GM12891 (cell line): Measurements from ENCODE around the gene STX19.
A peak's percentile ranks its signal among the peaks of the same experiment; 100 is the strongest.
"Not testable (repeated sequence)": the region's sequence is repeated elsewhere in the genome, so short reads cannot be mapped to it uniquely, and the experiment has no call there.

Source experiments
- DNase-seq: peaks from one replicate; pipeline ENCODE4 v3.0.0; 2011; ENCODE audit warnings: low spot score; ENCODE audit not compliant: insufficient read length
- FAIRE-seq: peaks from 2 replicates; lab custom pipeline; 2011; peaks lifted over from hg19 to GRCh38; lab: Jason Lieb, UNC
- PAX5 ChIP-seq: IDR thresholded peaks from 2 replicates; pipeline ENCODE4 v1.6.1; 2011; ENCODE audit warnings: low read length, moderate library complexity, mild to moderate bottlenecking; ENCODE audit not compliant: insufficient read depth, severe bottlenecking
- POLR2A ChIP-seq: IDR thresholded peaks from 2 replicates; pipeline ENCODE4 v1.6.1; 2011; ENCODE audit warnings: low read depth, low read length, control low read depth
- POLR2AphosphoS5 ChIP-seq: IDR thresholded peaks from 2 replicates; pipeline ENCODE4 v1.6.1; 2011; ENCODE audit warnings: low read depth, low read length, control low read depth
- POU2F2 ChIP-seq: IDR thresholded peaks from 2 replicates; pipeline ENCODE4 v1.6.1; 2011; ENCODE audit warnings: low read depth, mild to moderate bottlenecking, control low read depth, low read length, moderate library complexity
- SPI1 ChIP-seq: IDR thresholded peaks from 2 replicates; pipeline ENCODE4 v1.6.1; 2011; ENCODE audit warnings: low read depth, low read length, control low read depth
- TAF1 ChIP-seq: IDR thresholded peaks from 2 replicates; pipeline ENCODE4 v1.6.1; 2011; ENCODE audit warnings: low read depth, low read length, control low read depth

Gene STX19

DNA sequence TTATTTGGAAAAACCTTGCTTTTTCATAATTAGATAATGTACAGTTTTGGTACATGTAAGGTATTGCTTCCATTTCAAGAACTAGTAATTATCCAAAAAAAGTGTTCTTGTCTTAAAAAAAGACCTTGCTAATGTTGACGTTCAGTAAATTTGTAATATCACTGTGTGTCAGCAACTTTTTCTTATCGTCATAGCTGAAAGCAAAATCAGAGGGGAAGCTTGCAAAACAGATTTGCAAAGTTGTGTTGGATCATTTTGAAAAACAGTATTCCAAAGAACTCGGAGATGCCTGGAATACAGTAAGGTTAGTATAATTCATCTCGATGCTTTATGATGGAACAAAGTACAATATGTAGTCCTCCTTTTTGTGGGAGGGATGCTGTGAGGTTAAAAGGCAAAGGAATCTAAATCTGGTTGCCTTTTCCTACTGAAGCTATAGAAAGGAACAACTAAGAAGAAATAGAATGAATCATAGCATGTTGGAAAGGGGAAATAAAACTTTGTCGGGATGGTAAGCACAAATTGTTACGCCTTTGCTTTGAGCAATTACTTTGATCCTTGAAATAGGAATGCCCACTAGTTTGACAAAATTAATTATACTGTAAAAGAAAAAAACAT, 36.0 kb upstream of the STX19 start:
- no peak for TF ChIP-seq POU2F2
- no peak for TF ChIP-seq POLR2A
- TF ChIP-seq TAF1: no peak
- TF ChIP-seq PAX5: no peak
- no peak for TF ChIP-seq POLR2AphosphoS5
- TF ChIP-seq SPI1: no peak
- DNase-seq: no peak
- peak; percentile 20 for FAIRE-seq

GRCh38 chr3:94063496-94064119, 35.2 kb upstream of the STX19 start:
- FAIRE-seq (no peak), DNase-seq (no peak)
- TF ChIP-seq TAF1 (no peak), POLR2AphosphoS5 (no peak), POU2F2 (no peak), PAX5 (no peak), POLR2A (no peak), SPI1 (no peak)

DNA sequence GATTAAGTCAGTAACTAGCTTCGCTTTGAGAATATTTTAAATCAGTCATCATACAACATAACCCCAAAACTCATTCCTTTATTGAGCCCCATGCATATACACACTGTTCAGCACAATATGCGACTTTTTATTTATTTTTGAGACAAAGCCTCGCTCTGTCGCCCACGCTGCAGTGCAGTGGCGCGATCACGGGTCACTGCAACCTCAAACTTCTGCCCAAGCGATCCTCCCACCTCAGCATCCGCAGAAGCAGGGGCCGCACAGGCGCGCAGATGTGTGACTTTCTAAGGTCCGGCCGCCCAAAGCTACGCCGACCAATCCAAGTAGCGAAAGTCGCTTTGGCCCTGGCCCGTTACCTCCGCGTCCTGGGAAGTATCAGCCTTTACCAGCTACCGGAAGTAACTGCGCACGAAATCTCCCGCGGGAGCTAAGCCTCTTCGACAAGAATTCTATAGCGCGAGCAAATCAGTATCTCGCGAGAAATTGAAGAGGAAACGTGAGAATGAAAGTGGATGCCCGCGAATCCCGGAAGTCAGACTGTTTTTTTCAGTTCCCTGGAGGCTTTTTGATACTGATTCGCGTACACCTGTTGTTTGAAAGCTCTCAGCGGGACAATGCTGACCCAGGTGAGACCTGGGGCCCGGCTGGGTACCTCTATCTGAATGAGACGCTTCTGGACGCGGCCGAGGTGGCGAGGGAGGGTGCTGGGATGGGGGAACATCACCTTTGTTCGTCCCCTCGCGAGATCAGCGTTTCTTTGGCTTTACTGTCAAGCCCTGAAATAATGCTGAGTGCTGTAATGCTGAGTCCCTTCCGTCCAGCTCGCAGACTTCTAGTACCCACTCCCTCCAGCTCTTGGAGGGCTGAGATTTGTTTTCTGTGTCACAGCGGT, 34.4 kb upstream of the STX19 start, which contains the start of the genes DHFR2 and NSUN3:
TSS of gene DHFR2 (minus strand) at position 404 of the 892 bp plus-strand sequence. CDS start 1,405 bp downstream, outside the sequence.
TSS of gene NSUN3 (plus strand) at position 549 of the 892 bp plus-strand sequence. CDS start at position 615, 66 bp downstream.
- TF ChIP-seq TAF1: peak; percentile 76
- TF ChIP-seq POU2F2: peak; percentile 50
- TF ChIP-seq POLR2AphosphoS5: peak; percentile 88
- peak; percentile 33 for TF ChIP-seq PAX5
- TF ChIP-seq POLR2A: peak; percentile 69
- no peak; the same call in 1 of the 2 replicates for TF ChIP-seq SPI1
- FAIRE-seq (peak; percentile 96), DNase-seq (peak; percentile 41)

DNA sequence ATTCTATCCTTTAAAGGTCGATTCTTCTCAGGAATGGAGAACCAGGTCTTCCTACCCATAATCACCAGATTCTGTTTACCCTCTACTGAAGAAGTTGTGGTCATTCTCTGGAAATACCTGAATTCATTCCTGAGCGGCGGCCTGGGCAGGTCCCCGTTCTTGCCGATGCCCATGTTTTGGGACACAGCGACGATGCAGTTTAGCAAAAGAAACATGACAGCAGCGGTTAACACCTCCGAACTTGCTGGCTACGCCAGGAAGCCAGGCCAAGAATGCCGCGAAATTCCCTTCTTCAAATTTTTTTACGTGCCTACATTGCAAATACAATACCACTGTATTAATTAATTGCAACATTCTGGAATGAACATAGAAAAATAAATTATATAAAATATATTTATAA, 32.9 kb upstream of the STX19 start:
- FAIRE-seq (no peak), DNase-seq (no peak)
- TF ChIP-seq PAX5 (no peak), POLR2A (no peak), POU2F2 (no peak), POLR2AphosphoS5 (no peak), TAF1 (no peak), SPI1 (no peak)

DNA sequence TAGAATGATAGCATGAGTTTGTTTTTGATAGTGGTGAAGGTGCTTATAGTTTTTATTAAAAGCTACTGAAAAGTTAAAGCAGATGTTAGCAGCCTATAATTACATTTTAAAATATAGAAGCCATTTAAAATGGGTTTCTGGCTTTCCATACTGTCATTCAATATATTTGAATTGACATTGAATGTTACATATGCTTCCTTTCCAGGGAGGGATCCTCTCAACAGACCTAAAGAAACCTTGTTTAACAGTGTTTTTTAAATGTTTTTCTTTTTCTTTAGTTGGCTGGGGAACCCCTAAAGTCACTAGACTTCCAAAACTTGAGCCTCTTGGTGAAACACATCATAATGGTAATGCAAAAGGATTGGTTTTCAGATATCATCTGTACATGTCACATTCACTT, 22.1 kb upstream of the STX19 start:
- DNase-seq (no peak), FAIRE-seq (no peak)
- TF ChIP-seq TAF1 (no peak), POLR2AphosphoS5 (no peak), SPI1 (no peak), POU2F2 (no peak), POLR2A (no peak), PAX5 (no peak)

DNA sequence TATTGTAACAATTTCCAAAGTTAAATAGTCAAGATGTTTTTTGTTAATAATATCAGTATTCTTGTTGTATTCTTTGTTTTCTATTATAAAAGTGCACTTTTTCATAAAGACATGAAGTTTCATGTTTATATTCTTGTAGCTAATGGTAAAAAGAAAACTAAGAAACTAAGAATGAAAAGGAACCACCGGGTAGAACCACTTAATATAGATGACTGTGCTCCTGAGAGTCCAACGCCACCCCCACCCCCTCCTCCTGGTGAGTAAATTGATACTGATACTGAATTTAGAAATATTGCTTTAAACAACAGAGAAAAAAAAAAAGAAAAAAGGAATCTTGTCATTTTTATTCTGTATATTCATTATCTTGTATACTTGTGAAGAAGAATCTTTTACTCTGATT, 20.9 kb upstream of the STX19 start:
- no peak for TF ChIP-seq PAX5
- no peak for TF ChIP-seq SPI1
- TF ChIP-seq POLR2AphosphoS5: no peak
- TF ChIP-seq TAF1: no peak
- no peak for TF ChIP-seq POLR2A
- no peak for TF ChIP-seq POU2F2
- FAIRE-seq: no peak
- no peak for DNase-seq

DNA sequence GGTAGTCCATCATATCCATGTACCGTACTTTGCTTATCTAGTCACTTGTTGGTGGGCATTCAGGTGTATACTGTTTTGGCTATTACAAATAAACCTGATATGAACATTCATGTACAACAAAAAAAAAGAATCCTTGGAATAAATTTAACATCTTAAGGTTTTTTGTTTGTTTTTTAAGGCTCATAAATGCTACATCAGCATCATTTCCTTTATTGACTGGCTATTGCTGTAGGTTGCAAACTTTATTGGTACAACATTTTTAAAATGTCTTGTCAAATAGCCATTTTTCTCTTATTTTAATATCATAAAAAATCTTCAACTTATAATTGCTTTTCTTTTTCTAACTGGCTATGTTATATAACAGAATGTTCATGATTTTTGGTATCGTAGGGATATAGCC, 18.1 kb upstream of the STX19 start:
- FAIRE-seq (no peak), DNase-seq (no peak)
- TF ChIP-seq POLR2A (no peak), PAX5 (no peak), POLR2AphosphoS5 (no peak), SPI1 (no peak), POU2F2 (no peak), TAF1 (no peak)

DNA sequence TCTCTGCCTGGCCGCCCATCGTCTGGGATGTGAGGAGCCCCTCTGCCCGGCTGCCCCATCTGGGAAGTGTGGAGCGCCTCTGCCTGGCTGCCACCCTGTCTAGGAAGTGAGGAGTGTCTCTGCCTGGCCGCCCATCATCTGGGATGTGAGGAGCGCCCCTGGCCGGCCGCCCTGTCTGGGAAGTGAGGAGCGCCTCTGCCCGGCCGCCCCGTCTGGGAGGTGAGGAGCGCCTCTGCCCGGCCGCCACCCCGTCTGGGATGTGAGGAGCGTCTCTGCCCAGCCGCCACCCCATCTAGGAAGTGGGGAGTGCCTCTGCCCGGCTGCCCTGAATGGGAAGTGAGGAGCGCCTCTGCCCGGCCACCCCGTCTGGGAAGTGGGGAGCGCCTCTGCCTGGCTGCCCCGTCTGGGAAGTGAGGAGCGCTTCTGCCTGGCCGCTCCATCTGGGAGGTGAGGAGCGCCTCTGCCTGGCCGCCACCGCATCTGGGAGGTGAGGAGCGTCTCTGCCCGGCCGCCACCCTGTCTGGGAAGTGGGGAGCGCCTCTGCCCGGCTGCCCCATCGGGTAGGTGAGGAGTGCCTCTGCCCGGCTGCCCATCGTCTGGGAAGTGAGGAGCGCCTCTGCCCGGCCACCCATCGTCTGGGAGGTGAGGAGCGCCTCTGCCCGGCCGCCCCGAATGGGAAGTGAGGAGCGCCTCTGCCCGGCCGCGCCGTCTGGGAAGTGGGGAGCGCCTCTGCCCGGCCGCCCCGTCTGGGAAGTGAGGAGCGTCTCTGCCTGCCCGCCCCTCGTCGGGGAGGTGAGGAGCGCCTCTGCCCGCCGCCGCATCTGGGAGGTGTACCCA, 15.9 kb upstream of the STX19 start:
- DNase-seq, FAIRE-seq: not testable (repeated sequence)

- DNase-seq (no peak), FAIRE-seq (no peak)
- no peak for TF ChIP-seq POLR2AphosphoS5
- TF ChIP-seq POLR2A: no peak
- no peak for TF ChIP-seq PAX5
- TF ChIP-seq POU2F2: no peak
- TF ChIP-seq SPI1: no peak
- TF ChIP-seq TAF1: no peak
Measured at GRCh38 chr3:94043285-94043684, 14.9 kb upstream of the STX19 start.
